Stimulated activated CD4-positive, alpha-beta T cell treated with anti-CD3 and anti-CD28 coated beads, Interleukin-1b, Interleukin-23, amount 100 ng/mL, for 48 hours (primary cell): ENCODE data around the gene LSM7.

Experiments
- DNase-seq: peaks from one replicate; pipeline ENCODE4 v3.0.0-alpha.2; 2020

LSM7 gene

DNA sequence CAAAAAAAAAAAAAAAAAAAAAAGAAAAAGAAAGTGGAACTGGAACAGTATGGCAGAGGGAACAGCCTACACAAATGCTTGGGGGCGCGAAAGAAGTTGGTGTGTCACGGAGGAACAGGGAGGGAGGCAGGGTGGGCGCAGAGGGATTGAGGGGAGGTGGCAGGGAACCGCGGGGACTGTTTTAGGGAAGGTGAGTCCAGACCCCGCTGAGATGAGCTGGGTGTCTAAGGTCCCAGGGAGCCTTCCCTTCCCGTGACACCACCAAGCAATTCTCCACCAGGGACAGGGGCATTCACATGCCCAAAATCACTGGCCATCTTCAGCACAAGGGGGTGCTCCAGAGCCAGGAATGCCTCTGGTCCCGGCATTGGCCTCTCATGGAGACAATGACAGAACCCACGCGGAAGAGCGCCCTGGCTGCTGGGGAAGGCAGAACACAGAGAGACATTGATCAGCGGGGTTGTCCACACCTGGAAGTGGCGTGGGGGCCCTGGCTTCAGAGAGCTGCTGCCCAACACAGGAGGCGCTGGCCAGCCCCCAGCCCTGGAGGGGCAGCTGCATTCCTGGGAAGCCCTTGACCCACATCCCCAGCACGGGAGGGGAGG is 53.4 kb downstream of the LSM7 start:
- DNase-seq: no peak

DNA sequence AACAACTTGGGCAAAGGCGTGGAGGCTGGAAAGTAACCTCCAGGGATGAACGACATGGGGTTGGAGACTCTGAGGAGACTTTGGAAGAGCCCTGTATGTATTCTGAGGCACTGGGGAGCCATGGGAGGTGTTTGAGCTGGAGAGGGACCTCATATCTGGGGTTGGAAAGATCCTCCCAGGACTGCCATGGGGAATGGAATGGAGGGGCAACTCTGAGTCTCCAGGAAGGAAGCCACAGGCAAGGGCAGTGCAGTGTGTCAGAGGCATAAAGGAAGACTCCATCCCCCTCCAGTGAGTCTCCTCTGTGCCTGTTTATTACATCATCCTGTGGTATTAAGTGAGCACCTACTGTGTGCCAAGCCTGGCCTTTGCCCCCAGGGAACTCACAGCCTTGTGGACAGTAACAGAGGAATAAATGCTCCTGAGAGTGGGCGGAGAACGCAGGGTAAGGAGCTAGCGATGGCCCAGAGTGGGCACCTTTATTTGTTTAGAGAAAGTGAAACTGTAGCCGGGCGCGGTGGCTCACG is 54.1 kb downstream of the LSM7 start:
- DNase-seq: no peak

DNA sequence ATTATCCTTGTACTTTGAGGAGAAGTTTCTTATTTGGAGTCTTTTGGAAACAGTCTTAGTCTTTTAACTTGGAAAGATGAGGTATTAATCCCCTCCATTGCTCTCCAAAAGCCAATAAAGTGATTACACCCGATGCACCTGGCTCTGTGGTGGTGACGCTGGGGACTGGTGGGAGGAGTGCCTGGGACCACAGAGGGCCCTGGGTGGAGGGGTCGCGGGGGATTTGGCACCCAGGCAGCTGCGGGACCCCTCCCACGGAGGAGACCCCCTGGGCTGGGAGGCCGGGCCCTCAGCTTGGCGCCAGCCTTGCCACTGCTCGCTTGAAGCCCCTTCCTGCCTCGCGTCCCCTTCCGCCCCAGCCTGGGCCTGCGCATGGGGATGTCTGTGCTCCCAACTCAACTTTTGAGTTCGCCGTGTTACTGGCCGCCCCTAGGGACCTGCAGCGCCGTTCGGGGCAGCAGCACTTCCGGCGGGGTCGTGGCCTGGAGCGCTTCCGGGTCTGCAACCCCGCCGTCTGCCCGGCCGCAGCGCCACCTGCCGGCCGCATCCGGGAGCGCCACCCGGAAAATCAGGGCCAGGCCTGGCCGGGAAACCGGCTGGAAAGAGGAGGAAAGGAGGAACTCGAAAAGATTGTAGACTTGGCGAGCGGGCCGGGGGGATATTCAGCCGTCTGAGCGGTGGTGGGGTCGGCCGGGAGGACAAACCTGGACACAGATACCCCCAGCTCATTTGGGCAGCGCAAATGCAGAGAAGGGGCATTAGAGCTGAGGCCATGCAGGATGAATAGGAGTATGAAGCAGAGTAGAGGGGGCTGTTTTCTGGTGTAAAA is 54.8 kb downstream of the LSM7 start:
- peak; percentile 82 for DNase-seq
